Astrocyte of the cerebellum (primary cell): ENCODE results near the gene ANKRD33B.

Experiments
- DNase-seq: peaks from one replicate; pipeline ENCODE4 v3.0.0-alpha.2; 2011; ENCODE audit warnings: low read depth
- H3K4me3 ChIP-seq: 2 replicates; pipeline ENCODE4 v1.5.1; 2011; ENCODE audit warnings: mild to moderate bottlenecking, low read depth, low read length, moderate library complexity
- in situ Hi-C: cut with HindIII; loops from 2 replicates; pipeline ENCODE4 v1.10.0; 2017; ENCODE audit warnings: low sequenced_read_pairs
- TF ChIP-seq, protein P1 (sequence below): IDR thresholded peaks from 2 replicates; pipeline ENCODE4 v1.5.1; 2012; ENCODE audit warnings: low read length, low read depth, moderate library complexity, mild to moderate bottlenecking; ENCODE audit errors: missing control alignments

Gene ANKRD33B

DNA sequence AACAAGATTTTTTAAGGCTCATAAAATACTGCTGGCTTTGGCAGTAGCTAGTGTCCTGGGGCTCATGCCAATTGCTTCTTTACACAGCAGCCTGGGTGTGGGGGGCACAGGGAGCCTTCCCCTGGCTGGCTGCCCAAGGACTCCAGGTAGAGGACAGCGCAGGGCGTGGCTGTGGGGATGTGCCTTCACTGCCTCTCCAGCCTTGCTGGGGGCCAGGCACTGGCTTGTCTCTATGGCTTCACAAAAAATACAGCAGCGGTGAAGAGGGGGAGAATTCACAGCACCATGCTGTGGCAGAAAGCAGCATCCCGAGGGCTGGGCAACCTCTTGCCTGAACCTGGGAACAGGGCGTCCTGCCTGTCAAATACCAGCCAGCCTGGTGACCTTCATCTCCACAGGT is 139.8 kb downstream of the ANKRD33B start:
- no peak overlapping the region for H3K4me3 ChIP-seq
- TF ChIP-seq, protein P1, sequence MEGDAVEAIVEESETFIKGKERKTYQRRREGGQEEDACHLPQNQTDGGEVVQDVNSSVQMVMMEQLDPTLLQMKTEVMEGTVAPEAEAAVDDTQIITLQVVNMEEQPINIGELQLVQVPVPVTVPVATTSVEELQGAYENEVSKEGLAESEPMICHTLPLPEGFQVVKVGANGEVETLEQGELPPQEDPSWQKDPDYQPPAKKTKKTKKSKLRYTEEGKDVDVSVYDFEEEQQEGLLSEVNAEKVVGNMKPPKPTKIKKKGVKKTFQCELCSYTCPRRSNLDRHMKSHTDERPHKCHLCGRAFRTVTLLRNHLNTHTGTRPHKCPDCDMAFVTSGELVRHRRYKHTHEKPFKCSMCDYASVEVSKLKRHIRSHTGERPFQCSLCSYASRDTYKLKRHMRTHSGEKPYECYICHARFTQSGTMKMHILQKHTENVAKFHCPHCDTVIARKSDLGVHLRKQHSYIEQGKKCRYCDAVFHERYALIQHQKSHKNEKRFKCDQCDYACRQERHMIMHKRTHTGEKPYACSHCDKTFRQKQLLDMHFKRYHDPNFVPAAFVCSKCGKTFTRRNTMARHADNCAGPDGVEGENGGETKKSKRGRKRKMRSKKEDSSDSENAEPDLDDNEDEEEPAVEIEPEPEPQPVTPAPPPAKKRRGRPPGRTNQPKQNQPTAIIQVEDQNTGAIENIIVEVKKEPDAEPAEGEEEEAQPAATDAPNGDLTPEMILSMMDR = no peak
- in situ Hi-C loops = no loop called here
- DNase-seq = no peak

DNA sequence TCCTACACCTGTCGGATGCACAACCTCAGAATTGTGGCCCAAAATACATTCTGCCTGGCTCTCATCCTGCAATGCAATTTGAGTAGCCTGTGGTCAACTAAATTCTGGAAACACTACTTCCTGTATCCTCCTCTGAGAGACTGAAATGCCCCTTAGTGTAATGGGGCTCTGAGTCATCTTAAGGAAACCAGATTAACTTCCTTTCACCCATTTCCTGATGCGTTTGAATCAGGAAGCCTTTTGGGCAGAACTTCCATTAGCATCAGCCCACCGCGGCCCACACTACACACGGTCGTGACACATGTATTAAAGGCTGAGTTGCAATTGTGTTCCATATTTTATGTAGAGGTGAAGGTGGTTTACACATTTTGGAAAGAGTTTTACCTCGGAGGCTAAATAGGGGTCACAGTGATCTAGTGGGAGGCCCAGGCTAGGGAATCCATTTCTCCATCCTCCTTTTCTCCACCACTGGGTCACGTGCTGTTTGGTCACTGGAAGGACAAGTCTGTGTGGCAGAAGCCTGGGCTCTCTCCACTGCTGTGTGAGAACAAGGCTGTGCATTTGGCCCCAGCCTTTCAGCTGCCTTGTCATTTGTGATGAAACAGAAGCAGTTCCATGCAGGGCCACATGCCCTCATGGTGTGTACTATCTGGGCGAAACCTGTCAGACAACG is 141.2 kb downstream of the ANKRD33B start:
- H3K4me3 ChIP-seq = no peak overlapping the region
- in situ Hi-C loops = no loop called here
- DNase-seq = no peak
- TF ChIP-seq, protein P1 = no peak

DNA sequence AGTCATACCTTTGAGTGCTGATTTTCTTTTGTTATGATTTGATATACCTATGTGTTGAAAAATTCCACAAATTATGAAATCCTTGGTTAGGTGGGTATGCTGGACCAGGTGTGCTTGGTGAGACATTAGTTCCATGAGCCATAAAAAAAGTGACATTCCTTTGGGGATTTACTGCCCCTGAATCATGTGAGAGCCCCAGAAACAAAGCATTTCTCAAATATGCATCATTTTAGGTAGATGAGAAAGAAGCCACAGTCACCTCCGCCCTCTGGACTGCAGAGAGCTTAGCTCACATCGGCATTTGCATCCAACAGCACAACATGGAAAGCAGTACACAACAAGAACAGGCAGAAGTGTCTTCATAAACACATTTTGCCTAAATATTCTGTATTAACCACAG is 141.9 kb downstream of the ANKRD33B start:
- no peak overlapping the region for H3K4me3 ChIP-seq
- in situ Hi-C loops = no loop called here
- TF ChIP-seq, protein P1 = no peak
- DNase-seq = no peak

DNA sequence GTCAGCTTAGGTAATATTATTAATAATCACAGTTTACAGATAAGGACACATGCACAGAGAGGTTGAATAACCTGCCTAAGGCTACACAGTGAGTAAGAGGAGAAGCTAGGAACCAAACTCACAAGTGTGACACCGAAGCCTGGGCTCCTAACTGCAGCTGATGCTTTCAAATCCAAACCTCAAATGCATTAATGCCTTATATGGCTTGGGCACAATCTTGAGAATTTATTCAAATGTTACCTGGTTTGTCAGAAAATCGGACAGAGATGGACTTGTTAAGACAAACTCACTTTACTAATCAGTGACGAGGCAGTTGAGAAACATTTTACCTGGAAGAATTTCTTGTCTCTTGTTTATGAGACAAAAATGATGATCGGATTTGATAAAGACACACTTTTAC is 142.5 kb downstream of the ANKRD33B start:
- in situ Hi-C loops = no loop called here
- TF ChIP-seq, protein P1 = no peak
- H3K4me3 ChIP-seq = no peak overlapping the region
- no peak for DNase-seq
